Cardiac muscle cell (in vitro differentiated cells and primary cell): ENCODE measurements around the gene ADCY10. TPM values are rescaled to one million over a fixed set of nuclear protein-coding genes. Genes with fewer than 3 reads are reported as not detected.

Experiments
- DNase-seq, 2 donors: peaks; one replicate each; pipeline versions ENCODE4 v3.0.0 to v3.0.0-alpha.2; 2010 to 2017; ENCODE audit warnings: low read depth in 1 of 2, low spot score in 1 of 2
- H3K27ac ChIP-seq: fragments of 200-600 bp; sonication (generic); 2 replicates; pipeline ENCODE4 v1.5.1; 2016
- H3K27me3 ChIP-seq: fragments of 200-600 bp; sonication (generic); 2 replicates; pipeline ENCODE4 v1.6.0; 2016; ENCODE audit warnings: control low read depth
- H3K36me3 ChIP-seq: fragments of 200-600 bp; sonication (generic); 2 replicates; pipeline ENCODE4 v1.5.1; 2016; ENCODE audit warnings: control low read depth
- H3K4me1 ChIP-seq: fragments of 200-600 bp; sonication (generic); 2 replicates; pipeline ENCODE4 v1.8.1; 2017; ENCODE audit warnings: low read depth, mild to moderate bottlenecking, mixed run types
- H3K4me3 ChIP-seq: fragments of 200-600 bp; sonication (generic); 2 replicates; pipeline ENCODE4 v1.5.1; 2016; ENCODE audit warnings: mild to moderate bottlenecking
- H3K9me3 ChIP-seq: fragments of 200-600 bp; sonication (generic); 2 replicates; pipeline ENCODE4 v1.5.1; 2017; ENCODE audit warnings: low read depth, mild to moderate bottlenecking, control low read depth
- CTCF ChIP-seq: IDR thresholded peaks from 2 replicates; pipeline ENCODE4 v1.5.1; 2012; ENCODE audit warnings: low read depth, mild to moderate bottlenecking, low read length
- polyA plus RNA-seq: library from polyadenylated mRNA; unstranded; fragments of >200 nt; fragmentation: Nextera tagmentation; extraction: Ambion mirVana; gene quantifications from 2 replicates; pipeline ENCODE4 v1.2.1, GENCODE V29; 2016
- total RNA-seq: library from RNA; depleted of rRNA; stranded (reverse); fragments of >200 nt; gene quantifications from 2 replicates; pipeline ENCODE4 v1.2.3, GENCODE V29; 2016

Gene ADCY10
- total and polyA plus RNA-seq, 2 experiments from 2014 or later, result 0.69 to 0.82 TPM

GRCh38 chr1:167924543-167925231 is 10.8 kb upstream of the ADCY10 start:
- Histone ChIP-seq H3K27ac (no peak overlapping the region), H3K4me3 (no peak overlapping the region), H3K4me1 (peaks cover 6% of the 10 kb centered on the region), H3K27me3 (no peaks in the 10 kb centered on the region), H3K9me3 (no peaks in the 10 kb centered on the region), H3K36me3 (peaks cover 7% of the 10 kb centered on the region)
- no peak for TF ChIP-seq CTCF
- no peak for DNase-seq

- no peak for TF ChIP-seq CTCF
These were observed 10.2 kb upstream of the ADCY10 start for GRCh38 chr1:167924102-167924501.

GRCh38 chr1:167923324-167924056 is 9.6 kb upstream of the ADCY10 start:
- TF ChIP-seq CTCF, result no peak
- Histone ChIP-seq H3K4me1 (peaks cover 6% of the 10 kb centered on the region), H3K9me3 (no peaks in the 10 kb centered on the region), H3K27ac (no peak overlapping the region), H3K36me3 (peaks cover 15% of the 10 kb centered on the region), H3K4me3 (no peak overlapping the region), H3K27me3 (no peaks in the 10 kb centered on the region)
- DNase-seq, result no peak

More at GRCh38 chr1:167924102-167924501, 10.2 kb upstream of the ADCY10 start:
- Histone ChIP-seq H3K27me3 (no peaks in the 10 kb centered on the region), H3K4me3 (no peak overlapping the region), H3K36me3 (peaks cover 11% of the 10 kb centered on the region), H3K4me1 (peaks cover 6% of the 10 kb centered on the region), H3K9me3 (no peaks in the 10 kb centered on the region), H3K27ac (no peak overlapping the region)
- DNase-seq, result no peak

- TF ChIP-seq CTCF, result no peak
- Histone ChIP-seq H3K4me1 (peaks cover 6% of the 10 kb centered on the region), H3K4me3 (no peak overlapping the region), H3K9me3 (no peaks in the 10 kb centered on the region), H3K27ac (no peak overlapping the region), H3K36me3 (peaks cover 20% of the 10 kb centered on the region), H3K27me3 (no peaks in the 10 kb centered on the region)
- DNase-seq, result no peak
These were observed 8.7 kb upstream of the ADCY10 start for GRCh38 chr1:167922611-167923074.

- peak in 1 of 2 donors; percentile 41 for DNase-seq
- no peak for TF ChIP-seq CTCF
- Histone ChIP-seq H3K27ac (no peak overlapping the region), H3K4me1 (peaks cover 6% of the 10 kb centered on the region), H3K27me3 (no peaks in the 10 kb centered on the region), H3K4me3 (no peak overlapping the region), H3K36me3 (peaks cover 21% of the 10 kb centered on the region), H3K9me3 (no peaks in the 10 kb centered on the region)
These were observed 8.1 kb upstream of the ADCY10 start for GRCh38 chr1:167922023-167922422.
